Ovary (tissue), 3 donors: ENCODE data around the gene CEACAM7.

Source experiments
- CTCF ChIP-seq, 3 donors: fragments of 450-650 bp in 2 of 3; fragments of 200-600 bp in 1 of 3; IDR thresholded peaks; one replicate each; pipeline versions ENCODE4 v1.5.1 to v1.8.0; 2016 to 2022; ENCODE audit warnings: antibody characterized with exemption in 3 of 3, mild to moderate bottlenecking in 1 of 3
- EP300 ChIP-seq: sonication (generic); formaldehyde crosslinking; IDR thresholded peaks from one replicate; pipeline ENCODE4 v1.6.1; 2017; ENCODE audit warnings: antibody characterized with exemption
- POLR2A ChIP-seq: fragments of 450-650 bp; IDR thresholded peaks from one replicate; pipeline ENCODE4 v1.6.1; 2017; ENCODE audit warnings: antibody characterized with exemption, mild to moderate bottlenecking, moderate library complexity
- donor health status: DM: no; HTN: no; CAD: no.

- TF ChIP-seq CTCF (IDR thresholded peaks at IDR 0.05) (no peak), POLR2A (no peak), EP300 (no peak)
Observed at GRCh38 chr19:41701401-41702075, 13.5 kb upstream of the CEACAM7 start.
